Ascending aorta (tissue), 2 donors: ENCODE measurements around the gene TGFBRAP1. TPM values are rescaled to one million over a fixed set of nuclear protein-coding genes. Genes with fewer than 3 reads are reported as not detected.

Experiments used
- DNase-seq, 2 donors: peaks; one replicate each; pipeline ENCODE4 v3.0.0-alpha.2; 2019; ENCODE audit warnings: low spot score in 2 of 2
- H3K27ac ChIP-seq, 2 donors: fragments of 200-600 bp; sonication (generic); one replicate each; pipeline ENCODE4 v1.5.1; 2016 to 2017; ENCODE audit warnings: mild to moderate bottlenecking in 1 of 2
- H3K27me3 ChIP-seq: fragments of 200-600 bp; sonication (generic); one replicate; pipeline ENCODE4 v1.5.1; 2017
- H3K36me3 ChIP-seq, 2 donors: fragments of 200-600 bp; sonication (generic); one replicate each; pipeline ENCODE4 v1.5.1; 2016
- H3K4me1 ChIP-seq, 2 donors: fragments of 200-600 bp; sonication (generic); one replicate each; pipeline ENCODE4 v1.5.1; 2016 to 2017; ENCODE audit warnings: mild to moderate bottlenecking in 1 of 2
- H3K4me3 ChIP-seq, 2 donors: fragments of 200-600 bp; sonication (generic); one replicate each; pipeline ENCODE4 v1.5.1; 2016 to 2017; ENCODE audit warnings: mild to moderate bottlenecking in 1 of 2
- H3K9me3 ChIP-seq, 2 donors: fragments of 200-600 bp; sonication (generic); one replicate each; pipeline ENCODE4 v1.5.1; 2016
- intact Hi-C: fragments of 100-400 bp; cut with DNase I; formaldehyde crosslinking; loops from one replicate; pipeline ENCODE4 v1.15.1; 2023
- total RNA-seq: library from RNA; depleted of rRNA; stranded (reverse); fragments of >200 nt; gene quantifications from one replicate; pipeline ENCODE4 v1.1.0, GENCODE V29; 2016
- TF ChIP-seq, protein P1 (sequence below), 3 experiments: fragments of 200-600 bp in 2 of 3; fragments of 450-650 bp in 1 of 3; sonication (generic) in 2 of 3; IDR thresholded peaks; one replicate each; pipeline ENCODE4 v1.5.1; 2016 to 2019; ENCODE audit warnings: antibody characterized with exemption in 3 of 3, mild to moderate bottlenecking in 1 of 3, moderate library complexity in 1 of 3

The TGFBRAP1 gene
- total RNA-seq, 1 donor from 2014 or later, result 30.1 TPM

DNA sequence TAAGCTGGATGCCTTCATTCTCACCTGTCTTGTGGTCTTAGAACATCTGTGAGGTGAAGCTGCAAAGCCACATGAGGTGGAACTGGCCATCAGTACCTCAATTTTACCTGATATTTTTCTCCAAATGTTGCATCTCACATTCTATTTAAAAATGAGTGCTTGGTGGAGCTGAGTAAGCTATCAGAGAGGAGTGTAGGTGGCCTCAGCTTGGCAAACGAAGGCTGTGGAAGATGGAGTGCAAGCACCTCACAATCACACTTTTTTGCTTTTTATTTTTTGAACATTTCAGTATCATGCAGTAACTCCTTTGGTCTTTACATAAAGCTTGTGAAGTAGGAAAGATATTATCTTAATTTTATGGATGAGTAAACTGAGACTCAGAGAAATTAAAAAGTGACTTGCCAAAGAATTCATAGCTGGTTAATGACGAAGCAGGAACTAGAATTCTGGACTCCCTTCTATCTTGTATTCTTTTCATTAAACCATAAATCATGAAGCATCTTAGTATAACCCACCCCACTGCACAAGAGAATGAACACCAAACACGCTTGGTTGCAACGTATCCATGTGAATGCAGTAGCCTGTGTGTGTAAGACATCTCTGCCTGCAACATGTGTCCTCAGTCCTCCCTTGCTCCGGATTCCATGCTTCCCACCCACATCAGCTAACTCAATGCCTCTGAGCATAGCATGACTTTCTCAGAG, 35.1 kb upstream of the TGFBRAP1 start:
- H3K4me1 ChIP-seq, result no peaks in the 10 kb centered on the region
- DNase-seq, result no peak
- intact Hi-C loops, result no loop called here
- H3K9me3 ChIP-seq, result no peaks in the 10 kb centered on the region
- H3K36me3 ChIP-seq, result peaks cover 52 to 72% of the 10 kb centered on the region in 2 donors
- H3K27me3 ChIP-seq, result no peaks in the 10 kb centered on the region
- no peak overlapping the region for H3K4me3 ChIP-seq
- TF ChIP-seq, protein P1, sequence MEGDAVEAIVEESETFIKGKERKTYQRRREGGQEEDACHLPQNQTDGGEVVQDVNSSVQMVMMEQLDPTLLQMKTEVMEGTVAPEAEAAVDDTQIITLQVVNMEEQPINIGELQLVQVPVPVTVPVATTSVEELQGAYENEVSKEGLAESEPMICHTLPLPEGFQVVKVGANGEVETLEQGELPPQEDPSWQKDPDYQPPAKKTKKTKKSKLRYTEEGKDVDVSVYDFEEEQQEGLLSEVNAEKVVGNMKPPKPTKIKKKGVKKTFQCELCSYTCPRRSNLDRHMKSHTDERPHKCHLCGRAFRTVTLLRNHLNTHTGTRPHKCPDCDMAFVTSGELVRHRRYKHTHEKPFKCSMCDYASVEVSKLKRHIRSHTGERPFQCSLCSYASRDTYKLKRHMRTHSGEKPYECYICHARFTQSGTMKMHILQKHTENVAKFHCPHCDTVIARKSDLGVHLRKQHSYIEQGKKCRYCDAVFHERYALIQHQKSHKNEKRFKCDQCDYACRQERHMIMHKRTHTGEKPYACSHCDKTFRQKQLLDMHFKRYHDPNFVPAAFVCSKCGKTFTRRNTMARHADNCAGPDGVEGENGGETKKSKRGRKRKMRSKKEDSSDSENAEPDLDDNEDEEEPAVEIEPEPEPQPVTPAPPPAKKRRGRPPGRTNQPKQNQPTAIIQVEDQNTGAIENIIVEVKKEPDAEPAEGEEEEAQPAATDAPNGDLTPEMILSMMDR (IDR thresholded peaks at IDR 0.05), result no peak
- no peak overlapping the region for H3K27ac ChIP-seq

DNA sequence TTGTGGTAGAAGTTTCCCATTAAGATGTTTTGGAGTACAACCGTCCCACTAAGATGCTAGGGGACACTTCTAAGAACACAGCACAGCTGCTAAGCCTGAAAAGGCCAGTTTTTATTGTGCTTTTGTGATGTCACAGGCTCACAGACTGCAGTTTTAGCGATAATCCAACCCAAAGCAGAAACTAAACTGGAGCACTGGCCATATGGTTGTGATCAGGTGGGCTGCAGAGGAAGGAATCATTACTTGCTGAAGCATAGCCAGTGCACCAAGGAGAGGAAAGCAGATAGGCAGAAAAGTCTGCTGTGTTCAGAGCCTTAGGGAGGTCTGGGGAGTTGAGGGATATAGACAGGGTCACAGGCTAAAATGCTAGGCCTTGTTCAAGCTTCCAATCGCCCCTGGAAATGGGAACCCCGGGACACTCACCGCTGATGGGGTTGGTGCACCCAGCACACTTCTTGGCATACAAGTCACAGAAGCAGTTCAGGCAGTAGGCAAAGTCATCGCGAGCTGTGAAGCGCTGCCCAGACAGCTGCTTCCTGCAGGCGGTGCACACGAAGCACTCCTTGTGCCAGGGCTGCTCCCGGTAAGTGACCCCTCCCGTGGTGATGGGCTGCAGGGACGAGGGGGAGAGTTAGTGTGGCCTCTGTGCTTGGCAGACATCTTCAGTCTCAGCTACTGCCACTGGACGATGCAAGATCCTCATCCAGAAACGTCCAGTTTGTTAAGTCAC, 33.5 kb upstream of the TGFBRAP1 start:
- no peaks in the 10 kb centered on the region for H3K9me3 ChIP-seq
- intact Hi-C loops, result no loop called here
- TF ChIP-seq, protein P1 (IDR thresholded peaks at IDR 0.05), result no peak
- no peaks in the 10 kb centered on the region for H3K4me1 ChIP-seq
- DNase-seq, result no peak
- H3K4me3 ChIP-seq, result no peak overlapping the region
- no peak overlapping the region for H3K27ac ChIP-seq
- H3K36me3 ChIP-seq, result peaks cover 58 to 87% of the 10 kb centered on the region in 2 donors
- no peaks in the 10 kb centered on the region for H3K27me3 ChIP-seq

DNA sequence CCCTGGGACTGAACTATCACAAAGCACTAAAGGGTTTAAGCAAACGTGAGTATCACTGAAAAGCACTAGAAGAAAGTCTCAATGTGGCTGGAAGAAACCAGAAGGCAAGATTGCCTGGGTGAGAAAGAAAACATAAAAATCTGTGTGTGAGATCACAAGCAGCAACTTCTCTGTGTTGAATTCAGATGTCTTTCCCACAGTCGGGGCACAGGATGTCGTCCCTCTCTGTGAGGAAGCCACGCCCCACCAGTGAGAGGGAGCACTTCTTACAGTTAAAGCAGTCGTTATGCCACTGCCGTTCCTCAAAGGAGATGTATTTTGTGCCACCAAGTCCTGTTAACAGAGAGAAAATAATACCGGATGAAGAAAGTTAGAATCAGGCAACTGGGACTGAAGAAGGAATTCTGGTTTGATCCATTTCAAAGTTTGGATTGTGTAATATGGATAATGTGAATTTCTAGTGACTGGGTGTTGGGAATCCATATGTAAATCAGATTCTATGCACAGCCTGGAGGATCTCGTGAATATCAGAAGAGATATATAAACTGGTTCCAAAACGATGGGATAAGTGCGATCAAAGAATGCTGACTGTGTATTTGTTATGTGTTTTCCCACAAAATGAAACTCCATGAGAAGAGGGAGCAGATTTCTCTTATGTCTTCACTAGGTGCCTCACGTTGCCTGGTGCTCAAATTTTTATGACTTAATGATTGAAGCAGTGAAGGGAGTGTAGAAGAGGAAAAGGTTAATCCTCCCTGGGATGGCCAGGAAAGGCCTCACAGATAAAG, 31.8 kb upstream of the TGFBRAP1 start:
- Histone ChIP-seq H3K4me1 (no peaks in the 10 kb centered on the region), H3K27me3 (no peaks in the 10 kb centered on the region), H3K9me3 (peaks cover 5 to 11% of the 10 kb centered on the region in 2 donors), H3K27ac (no peak overlapping the region), H3K4me3 (no peak overlapping the region), H3K36me3 (peaks cover 71 to 91% of the 10 kb centered on the region in 2 donors)
- DNase-seq, result no peak
- TF ChIP-seq, protein P1 (IDR thresholded peaks at IDR 0.05), result no peak
- intact Hi-C loops, result no loop called here

DNA sequence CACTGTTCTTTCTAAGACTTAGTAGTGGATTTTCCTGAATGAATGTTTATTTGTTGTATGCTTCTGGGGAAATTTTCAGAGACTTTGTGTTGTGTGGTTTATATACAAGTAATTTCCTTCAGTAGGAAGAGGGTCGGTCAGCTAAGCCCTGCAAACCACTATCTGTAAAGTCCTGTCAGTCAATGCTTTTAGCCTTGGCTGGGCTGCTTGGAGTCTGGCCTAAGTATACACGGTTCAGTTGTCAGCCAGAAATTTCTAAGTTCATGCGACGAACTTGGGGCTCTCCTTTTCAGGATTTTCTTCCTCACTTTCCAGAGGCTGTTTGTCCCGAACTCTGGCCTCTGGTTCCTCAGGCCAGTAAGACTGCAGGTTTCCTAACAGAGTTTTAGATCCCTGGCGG, 29.1 kb upstream of the TGFBRAP1 start:
- Histone ChIP-seq H3K9me3 (peaks cover 5 to 15% of the 10 kb centered on the region in 2 donors), H3K27me3 (no peaks in the 10 kb centered on the region), H3K4me3 (no peak overlapping the region), H3K4me1 (no peaks in the 10 kb centered on the region), H3K27ac (no peak overlapping the region), H3K36me3 (peaks cover 63 to 84% of the 10 kb centered on the region in 2 donors)
- TF ChIP-seq, protein P1 (IDR thresholded peaks at IDR 0.05), result no peak
- no peak for DNase-seq
- intact Hi-C loops, result no loop called here

DNA sequence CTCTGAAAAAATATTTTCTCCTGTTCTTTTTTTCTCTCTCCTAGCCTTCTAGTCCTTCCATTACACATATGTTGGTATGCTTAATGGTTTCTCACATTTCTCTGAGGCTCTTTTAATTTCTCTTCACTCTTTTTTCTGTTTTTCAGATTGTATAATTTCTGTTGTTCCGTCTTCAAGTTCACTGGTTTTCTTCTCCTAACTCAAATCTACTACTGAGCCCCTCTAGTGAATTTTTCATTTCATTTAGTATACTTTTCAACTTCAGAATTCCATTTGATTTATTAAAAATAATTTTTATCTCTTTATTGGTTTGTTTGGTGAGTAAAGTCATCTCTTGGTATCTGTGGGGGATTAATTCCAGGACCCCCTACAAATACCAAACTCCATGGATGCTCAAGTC, 27.6 kb upstream of the TGFBRAP1 start:
- intact Hi-C loops, result no loop called here
- TF ChIP-seq, protein P1 (IDR thresholded peaks at IDR 0.05), result no peak
- H3K27me3 ChIP-seq, result no peaks in the 10 kb centered on the region
- peaks cover 5 to 15% of the 10 kb centered on the region in 2 donors for H3K9me3 ChIP-seq
- no peak for DNase-seq
- H3K4me1 ChIP-seq, result no peaks in the 10 kb centered on the region
- H3K36me3 ChIP-seq, result peaks cover 51 to 77% of the 10 kb centered on the region in 2 donors
- H3K27ac ChIP-seq, result no peak overlapping the region
- H3K4me3 ChIP-seq, result no peak overlapping the region
